Measurements from ENCODE around the gene USP32.

- TF ChIP-seq CTCF (IDR thresholded peaks at IDR 0.05) (no peak), EZH2 (IDR thresholded peaks at IDR 0.05; ENCODE audit: borderline replicate concordance, insufficient read depth, low read depth, low read length, poor library complexity, severe bottlenecking) (no peak)
Observed at GRCh38 chr17:60323754-60324153, 68.2 kb downstream of the USP32 start.

Data from B cell (primary cell).